SK-N-SH (cell line): Measurements from ENCODE around the gene DHRS7C. TPM values are rescaled to one million over a fixed set of nuclear protein-coding genes. Genes with fewer than 3 reads are reported as not detected.

ENCODE experiments used
- CTCF ChIA-PET: fragments of 300-600, 350-600 bp; formaldehyde crosslinking; extraction: SDS; loops from one replicate; lab custom pipeline; 2021; lab: Yijun Ruan, JAX
- POLR2A ChIA-PET: fragments of 350-600 bp; sonication (Branson Sonifier 250); formaldehyde crosslinking; extraction: SDS; loops from one replicate; lab custom pipeline; 2020; ENCODE audit warnings: antibody characterized with exemption, inconsistent platforms; lab: Yijun Ruan, JAX
- DNase-seq: peaks from one replicate; pipeline ENCODE4 v3.0.0; 2012
- H2AFZ ChIP-seq: fragments of 200-600 bp; sonication (generic); 2 replicates; pipeline ENCODE4 v1.8.1; 2016; ENCODE audit warnings: antibody characterized with exemption, mild to moderate bottlenecking, low read depth
- H3F3A ChIP-seq: fragments of 200-600 bp; sonication (generic); replicated peaks from 2 replicates; pipeline ENCODE3; 2016; ENCODE audit warnings: antibody characterized with exemption, mild to moderate bottlenecking; ENCODE audit not compliant: insufficient read depth
- H3K27ac ChIP-seq, 2 experiments: fragments of 200-500 bp in 1 of 2; fragments of 200-600 bp in 1 of 2; sonication (Bioruptor generic) in 1 of 2; sonication (generic), shearing (Covaris generic) in 1 of 2; 2 replicates each; pipeline versions ENCODE4 v1.5.1 to v1.6.1; 2014 to 2016; ENCODE audit warnings: low read depth in 2 of 2, inconsistent platforms in 1 of 2, low read length in 1 of 2, mild to moderate bottlenecking in 1 of 2, mixed read lengths in 1 of 2
- H3K27me3 ChIP-seq: fragments of 200-600 bp; sonication (generic), shearing (Covaris generic); 2 replicates; pipeline ENCODE4 v1.6.1; 2016; ENCODE audit warnings: mixed run types; ENCODE audit not compliant: insufficient read depth
- H3K36me3 ChIP-seq, 2 experiments: fragments of 200-500 bp in 1 of 2; fragments of 200-600 bp in 1 of 2; sonication (Bioruptor generic) in 1 of 2; sonication (generic) in 1 of 2; replicated peaks in 1 of 2; 2 replicates each; pipeline versions ENCODE3 to v1.5.1; 2014 to 2016; ENCODE audit warnings: low read length in 1 of 2, mild to moderate bottlenecking in 1 of 2; ENCODE audit not compliant: insufficient read depth in 2 of 2, control insufficient read depth in 1 of 2
- H3K4me1 ChIP-seq, 2 experiments: fragments of 200-500 bp in 1 of 2; fragments of 200-600 bp in 1 of 2; sonication (Bioruptor generic) in 1 of 2; sonication (generic), shearing (Covaris generic) in 1 of 2; 2 replicates each; pipeline versions ENCODE4 v1.5.1 to v1.6.1; 2014 to 2016; ENCODE audit warnings: low read depth in 1 of 2, low read length in 1 of 2, mixed run types in 1 of 2; ENCODE audit not compliant: insufficient read depth in 2 of 2, control insufficient read depth in 1 of 2
- H3K4me2 ChIP-seq: fragments of 200-600 bp; sonication (generic), shearing (Covaris generic); 2 replicates; pipeline ENCODE4 v1.6.1; 2017; ENCODE audit warnings: mixed run types
- H3K4me3 ChIP-seq, 2 experiments: fragments of 200-500 bp in 1 of 2; fragments of 200-600 bp in 1 of 2; sonication (Bioruptor generic) in 1 of 2; sonication (generic), shearing (Covaris generic) in 1 of 2; 2 replicates each; pipeline versions ENCODE4 v1.5.1 to v1.8.1; 2014 to 2016; ENCODE audit warnings: low read depth in 2 of 2, inconsistent platforms in 1 of 2, low read length in 1 of 2, mild to moderate bottlenecking in 1 of 2, mixed read lengths in 1 of 2, moderate library complexity in 1 of 2
- H3K79me2 ChIP-seq: fragments of 200-600 bp; sonication (generic); 2 replicates; pipeline ENCODE4 v1.8.1; 2017; ENCODE audit warnings: mild to moderate bottlenecking; ENCODE audit not compliant: insufficient read depth
- H3K9ac ChIP-seq: fragments of 200-600 bp; sonication (generic); 2 replicates; pipeline ENCODE4 v1.6.1; 2017; ENCODE audit warnings: mixed run types
- H3K9me2 ChIP-seq: fragments of 200-600 bp; sonication (generic); 2 replicates; pipeline ENCODE4 v1.6.1; 2017; ENCODE audit warnings: mixed run types
- H3K9me3 ChIP-seq: fragments of 200-600 bp; sonication (generic); 2 replicates; pipeline ENCODE4 v1.6.1; 2017; ENCODE audit warnings: mixed run types, mild to moderate bottlenecking, moderate library complexity
- H4K20me1 ChIP-seq: fragments of 200-600 bp; sonication (generic); 2 replicates; pipeline ENCODE4 v1.6.1; 2017; ENCODE audit warnings: mild to moderate bottlenecking, mixed run types; ENCODE audit not compliant: insufficient read depth
- ELF1 ChIP-seq: IDR thresholded peaks from 2 replicates; pipeline ENCODE4 v1.4.0; 2012
- EP300 ChIP-seq, 2 experiments: IDR thresholded peaks; 2 replicates each; pipeline versions ENCODE4 v1.4.0 to v1.6.1; 2012; ENCODE audit warnings: borderline replicate concordance in 1 of 2, low read depth in 1 of 2, low read length in 1 of 2
- FOXM1 ChIP-seq: IDR thresholded peaks from 2 replicates; pipeline ENCODE4 v1.4.0; 2012; ENCODE audit warnings: low read depth, mild to moderate bottlenecking
- GATA2 ChIP-seq: sonication (generic); formaldehyde crosslinking; IDR thresholded peaks from 2 replicates; pipeline ENCODE4 v1.5.0; 2020; ENCODE audit warnings: mild to moderate bottlenecking, missing genetic modification reagents
- MXI1 ChIP-seq: IDR thresholded peaks from 2 replicates; pipeline ENCODE4 v1.6.1; 2012; ENCODE audit warnings: mild to moderate bottlenecking, low read depth, low read length, improper control_type of control experiment
- RXRA ChIP-seq: IDR thresholded peaks from 2 replicates; pipeline ENCODE4 v1.4.0; 2012; ENCODE audit warnings: low read depth, mild to moderate bottlenecking, borderline replicate concordance
- SMC3 ChIP-seq: IDR thresholded peaks from 2 replicates; pipeline ENCODE4 v1.6.1; 2012; ENCODE audit warnings: low read depth, low read length, improper control_type of control experiment
- USF2 ChIP-seq: fragments of 150-350 bp; IDR thresholded peaks from 2 replicates; pipeline ENCODE4 v1.6.1; 2017; ENCODE audit warnings: antibody characterized with exemption, low read length, low read depth, borderline replicate concordance
- WGBS: methylation state at CpG from one replicate; pipeline ENCODE4 v1.1.6; 2017; ENCODE audit warnings: low lambda C conversion rate; 5-methylcytosine and 5-hydroxymethylcytosine counted together
- polyA plus RNA-seq, 3 experiments: library from polyadenylated mRNA; depleted of rRNA; stranded (reverse); fragments of >200 nt; gene quantifications; 2 replicates each; pipeline ENCODE4 v1.2.3, GENCODE V29; 2012
- TF ChIP-seq, protein P1 (sequence below): fragments of 200-600 bp; sonication (generic); IDR thresholded peaks from 2 replicates; pipeline ENCODE4 v1.6.1; 2017; ENCODE audit warnings: antibody characterized with exemption, mild to moderate bottlenecking, moderate library complexity
- TF ChIP-seq, protein P2 (sequence below): IDR thresholded peaks from 2 replicates; pipeline ENCODE4 v1.4.0; 2012; ENCODE audit warnings: low read depth
- TF ChIP-seq, protein P3 (sequence below): IDR thresholded peaks from 2 replicates; pipeline ENCODE4 v1.4.0; 2012; ENCODE audit warnings: low read depth, borderline replicate concordance
- TF ChIP-seq, protein P4 (sequence below): IDR thresholded peaks from 2 replicates; pipeline ENCODE4 v1.6.1; 2012; ENCODE audit warnings: mild to moderate bottlenecking, low read depth, low read length, moderate library complexity
- TF ChIP-seq, protein P5 (sequence below): fragments of 150-350 bp; IDR thresholded peaks from 2 replicates; pipeline ENCODE4 v1.6.1; 2016; ENCODE audit warnings: mild to moderate bottlenecking, low read depth, low read length

The DHRS7C gene
- polyA plus RNA-seq, 1 of the 3 experiments (the other 2 are of a cell fraction): not detected

DNA sequence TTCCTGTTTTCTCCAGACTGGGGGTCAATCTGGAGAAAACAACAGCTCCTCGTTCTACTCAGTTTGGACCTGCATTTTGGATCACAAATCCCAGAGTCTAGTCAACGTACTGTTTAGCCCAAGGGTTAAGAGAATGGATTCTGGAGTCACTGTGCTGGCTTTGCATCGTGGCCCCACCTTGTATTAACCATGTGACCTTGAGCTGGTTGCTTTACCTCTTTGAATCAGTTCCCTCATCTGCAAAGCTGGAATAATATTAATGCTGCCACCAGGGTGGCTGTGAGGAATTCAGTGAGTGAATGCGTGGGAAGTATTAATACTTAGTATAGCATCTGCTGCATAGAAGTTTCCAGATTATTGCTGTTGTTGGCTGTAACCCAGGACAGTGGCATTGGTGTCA, 11.3 kb upstream of the DHRS7C start (continued):
- TF ChIP-seq, protein P1, sequence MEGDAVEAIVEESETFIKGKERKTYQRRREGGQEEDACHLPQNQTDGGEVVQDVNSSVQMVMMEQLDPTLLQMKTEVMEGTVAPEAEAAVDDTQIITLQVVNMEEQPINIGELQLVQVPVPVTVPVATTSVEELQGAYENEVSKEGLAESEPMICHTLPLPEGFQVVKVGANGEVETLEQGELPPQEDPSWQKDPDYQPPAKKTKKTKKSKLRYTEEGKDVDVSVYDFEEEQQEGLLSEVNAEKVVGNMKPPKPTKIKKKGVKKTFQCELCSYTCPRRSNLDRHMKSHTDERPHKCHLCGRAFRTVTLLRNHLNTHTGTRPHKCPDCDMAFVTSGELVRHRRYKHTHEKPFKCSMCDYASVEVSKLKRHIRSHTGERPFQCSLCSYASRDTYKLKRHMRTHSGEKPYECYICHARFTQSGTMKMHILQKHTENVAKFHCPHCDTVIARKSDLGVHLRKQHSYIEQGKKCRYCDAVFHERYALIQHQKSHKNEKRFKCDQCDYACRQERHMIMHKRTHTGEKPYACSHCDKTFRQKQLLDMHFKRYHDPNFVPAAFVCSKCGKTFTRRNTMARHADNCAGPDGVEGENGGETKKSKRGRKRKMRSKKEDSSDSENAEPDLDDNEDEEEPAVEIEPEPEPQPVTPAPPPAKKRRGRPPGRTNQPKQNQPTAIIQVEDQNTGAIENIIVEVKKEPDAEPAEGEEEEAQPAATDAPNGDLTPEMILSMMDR: no peak
- TF ChIP-seq, protein P2, sequence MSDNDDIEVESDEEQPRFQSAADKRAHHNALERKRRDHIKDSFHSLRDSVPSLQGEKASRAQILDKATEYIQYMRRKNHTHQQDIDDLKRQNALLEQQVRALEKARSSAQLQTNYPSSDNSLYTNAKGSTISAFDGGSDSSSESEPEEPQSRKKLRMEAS: no peak
- no peak for TF ChIP-seq MXI1

- WGBS: under 1% methylated on average over 12 of the region's 13 CpGs
- no peaks in the 10 kb centered on the region for H4K20me1 ChIP-seq
- TF ChIP-seq, protein P3, sequence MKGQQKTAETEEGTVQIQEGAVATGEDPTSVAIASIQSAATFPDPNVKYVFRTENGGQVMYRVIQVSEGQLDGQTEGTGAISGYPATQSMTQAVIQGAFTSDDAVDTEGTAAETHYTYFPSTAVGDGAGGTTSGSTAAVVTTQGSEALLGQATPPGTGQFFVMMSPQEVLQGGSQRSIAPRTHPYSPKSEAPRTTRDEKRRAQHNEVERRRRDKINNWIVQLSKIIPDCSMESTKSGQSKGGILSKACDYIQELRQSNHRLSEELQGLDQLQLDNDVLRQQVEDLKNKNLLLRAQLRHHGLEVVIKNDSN: no peak
- TF ChIP-seq, protein P4, sequence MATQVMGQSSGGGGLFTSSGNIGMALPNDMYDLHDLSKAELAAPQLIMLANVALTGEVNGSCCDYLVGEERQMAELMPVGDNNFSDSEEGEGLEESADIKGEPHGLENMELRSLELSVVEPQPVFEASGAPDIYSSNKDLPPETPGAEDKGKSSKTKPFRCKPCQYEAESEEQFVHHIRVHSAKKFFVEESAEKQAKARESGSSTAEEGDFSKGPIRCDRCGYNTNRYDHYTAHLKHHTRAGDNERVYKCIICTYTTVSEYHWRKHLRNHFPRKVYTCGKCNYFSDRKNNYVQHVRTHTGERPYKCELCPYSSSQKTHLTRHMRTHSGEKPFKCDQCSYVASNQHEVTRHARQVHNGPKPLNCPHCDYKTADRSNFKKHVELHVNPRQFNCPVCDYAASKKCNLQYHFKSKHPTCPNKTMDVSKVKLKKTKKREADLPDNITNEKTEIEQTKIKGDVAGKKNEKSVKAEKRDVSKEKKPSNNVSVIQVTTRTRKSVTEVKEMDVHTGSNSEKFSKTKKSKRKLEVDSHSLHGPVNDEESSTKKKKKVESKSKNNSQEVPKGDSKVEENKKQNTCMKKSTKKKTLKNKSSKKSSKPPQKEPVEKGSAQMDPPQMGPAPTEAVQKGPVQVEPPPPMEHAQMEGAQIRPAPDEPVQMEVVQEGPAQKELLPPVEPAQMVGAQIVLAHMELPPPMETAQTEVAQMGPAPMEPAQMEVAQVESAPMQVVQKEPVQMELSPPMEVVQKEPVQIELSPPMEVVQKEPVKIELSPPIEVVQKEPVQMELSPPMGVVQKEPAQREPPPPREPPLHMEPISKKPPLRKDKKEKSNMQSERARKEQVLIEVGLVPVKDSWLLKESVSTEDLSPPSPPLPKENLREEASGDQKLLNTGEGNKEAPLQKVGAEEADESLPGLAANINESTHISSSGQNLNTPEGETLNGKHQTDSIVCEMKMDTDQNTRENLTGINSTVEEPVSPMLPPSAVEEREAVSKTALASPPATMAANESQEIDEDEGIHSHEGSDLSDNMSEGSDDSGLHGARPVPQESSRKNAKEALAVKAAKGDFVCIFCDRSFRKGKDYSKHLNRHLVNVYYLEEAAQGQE: no peak
- TF ChIP-seq, protein P1: no peak
- TF ChIP-seq, protein P5, sequence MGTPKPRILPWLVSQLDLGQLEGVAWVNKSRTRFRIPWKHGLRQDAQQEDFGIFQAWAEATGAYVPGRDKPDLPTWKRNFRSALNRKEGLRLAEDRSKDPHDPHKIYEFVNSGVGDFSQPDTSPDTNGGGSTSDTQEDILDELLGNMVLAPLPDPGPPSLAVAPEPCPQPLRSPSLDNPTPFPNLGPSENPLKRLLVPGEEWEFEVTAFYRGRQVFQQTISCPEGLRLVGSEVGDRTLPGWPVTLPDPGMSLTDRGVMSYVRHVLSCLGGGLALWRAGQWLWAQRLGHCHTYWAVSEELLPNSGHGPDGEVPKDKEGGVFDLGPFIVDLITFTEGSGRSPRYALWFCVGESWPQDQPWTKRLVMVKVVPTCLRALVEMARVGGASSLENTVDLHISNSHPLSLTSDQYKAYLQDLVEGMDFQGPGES: no peak
- TF ChIP-seq MXI1: no peak
- no peak for TF ChIP-seq FOXM1
- no peak for TF ChIP-seq EP300 (IDR thresholded peaks at IDR 0.05; ENCODE audit: borderline replicate concordance in 1 of 2, low read depth in 1 of 2, low read length in 1 of 2)
- no peak for TF ChIP-seq GATA2 (CRISPR knock-in tag)
- no peak for TF ChIP-seq USF2
- TF ChIP-seq RXRA: no peak
- TF ChIP-seq ELF1: no peak
- no peak for TF ChIP-seq SMC3
- ChIA-PET POLR2A (no interaction called here), CTCF (no interaction called here)
- no peak overlapping the region for H3K4me2 ChIP-seq
- H3K4me1 ChIP-seq: no peaks in the 10 kb centered on the region
- H3K9me2 ChIP-seq: no peaks in the 10 kb centered on the region
- no peaks in the 10 kb centered on the region for H3K36me3 ChIP-seq
- H3K27ac ChIP-seq: no peak overlapping the region
- DNase-seq: no peak
- peaks cover 7% of the 10 kb centered on the region; the same call in 1 of the 2 replicates for H3K27me3 ChIP-seq
- no peaks in the 10 kb centered on the region for H3F3A ChIP-seq
- no peaks in the 10 kb centered on the region for H3K9me3 ChIP-seq
- H3K4me3 ChIP-seq: no peak overlapping the region
- no peak overlapping the region for H2AFZ ChIP-seq
- no peak overlapping the region for H3K9ac ChIP-seq
- no peaks in the 10 kb centered on the region for H3K79me2 ChIP-seq
These were observed 10.9 kb upstream of the DHRS7C start for GRCh38 chr17:9802294-9802693.
